ENCODE data around the gene FAM241B. TPM values are rescaled to one million over a fixed set of nuclear protein-coding genes. Genes with fewer than 3 reads are reported as not detected.
A peak's percentile ranks its signal among the peaks of the same experiment; 100 is the strongest.

The FAM241B gene
- polyA plus RNA-seq, 1 donor from 2014 or later, result 135 TPM

- H3K27me3 ChIP-seq (ENCODE audit: insufficient read depth, low read depth, low read length), result no peaks in the 10 kb centered on the region
- H3K9me2 ChIP-seq (ENCODE audit: insufficient read depth, low read length), result no peaks in the 10 kb centered on the region
- H3K9ac ChIP-seq (ENCODE audit: low read length), result no peak overlapping the region
- H3K4me2 ChIP-seq (ENCODE audit: low read length), result peak overlapping the region; percentile 98
- TF ChIP-seq EP300 (conservative IDR thresholded peaks at IDR 0.05; ENCODE audit: poor library complexity, severe bottlenecking) (no peak), RAD21 (conservative IDR thresholded peaks at IDR 0.05) (no peak), EZH2 (IDR thresholded peaks at IDR 0.05; ENCODE audit: borderline replicate concordance, insufficient read depth, low read length, poor library complexity, severe bottlenecking) (no peak), MXI1 (conservative IDR thresholded peaks at IDR 0.05; ENCODE audit: poor library complexity, severe bottlenecking) (no peak), CTCF (IDR thresholded peaks at IDR 0.05; ENCODE audit: poor library complexity, severe bottlenecking) (no peak), REST (IDR thresholded peaks at IDR 0.05; ENCODE audit: borderline replicate concordance) (no peak), TAF1 (IDR thresholded peaks at IDR 0.05; ENCODE audit: low read depth) (no peak), SMC3 (conservative IDR thresholded peaks at IDR 0.05; ENCODE audit: poor library complexity) (no peak), POLR2AphosphoS5 (IDR thresholded peaks at IDR 0.05) (no peak)
- H3K9me3 ChIP-seq (ENCODE audit: low read length), result no peaks in the 10 kb centered on the region
- H4K20me1 ChIP-seq (ENCODE audit: insufficient read depth), result no peaks in the 10 kb centered on the region
- H3K36me3 ChIP-seq (ENCODE audit: insufficient read depth, low read length), result no peaks in the 10 kb centered on the region
- H3K27ac ChIP-seq (ENCODE audit: low read length), result no peak overlapping the region
- no peaks in the 10 kb centered on the region for H3F3A ChIP-seq (ENCODE audit: insufficient read depth, low read length, poor library complexity, severe bottlenecking)
- H3K4me3 ChIP-seq (ENCODE audit: low read length), result peak overlapping the region; percentile 99
- peaks cover 15% of the 10 kb centered on the region for H3K79me2 ChIP-seq (replicated peaks; ENCODE audit: insufficient read depth, low read length)
- no peak overlapping the region for H2AFZ ChIP-seq (ENCODE audit: low read depth, low read length)
Measured at GRCh38 chr10:69631566-69631965, 1.5 kb downstream of the FAM241B start.

- Histone ChIP-seq H3K9me3 (ENCODE audit: low read length) (no peaks in the 10 kb centered on the region), H3K27me3 (ENCODE audit: insufficient read depth, low read depth, low read length) (no peaks in the 10 kb centered on the region), H3K9me2 (ENCODE audit: insufficient read depth, low read length) (no peaks in the 10 kb centered on the region), H3K4me3 (ENCODE audit: low read length) (no peak overlapping the region), H3K27ac (ENCODE audit: low read length) (no peak overlapping the region), H4K20me1 (ENCODE audit: insufficient read depth) (no peaks in the 10 kb centered on the region), H3F3A (ENCODE audit: insufficient read depth, low read length, poor library complexity, severe bottlenecking) (no peaks in the 10 kb centered on the region), H3K4me2 (ENCODE audit: low read length) (no peak overlapping the region), H3K9ac (ENCODE audit: low read length) (no peak overlapping the region), H3K36me3 (ENCODE audit: insufficient read depth, low read length) (no peaks in the 10 kb centered on the region), H2AFZ (ENCODE audit: low read depth, low read length) (no peak overlapping the region), H3K79me2 (replicated peaks; ENCODE audit: insufficient read depth, low read length) (peaks cover 15% of the 10 kb centered on the region)
- TF ChIP-seq SMC3 (conservative IDR thresholded peaks at IDR 0.05; ENCODE audit: poor library complexity) (no peak), POLR2AphosphoS5 (IDR thresholded peaks at IDR 0.05) (no peak), EZH2 (IDR thresholded peaks at IDR 0.05; ENCODE audit: borderline replicate concordance, insufficient read depth, low read length, poor library complexity, severe bottlenecking) (no peak), EP300 (conservative IDR thresholded peaks at IDR 0.05; ENCODE audit: poor library complexity, severe bottlenecking) (no peak), TAF1 (IDR thresholded peaks at IDR 0.05; ENCODE audit: low read depth) (no peak), CTCF (IDR thresholded peaks at IDR 0.05; ENCODE audit: poor library complexity, severe bottlenecking) (no peak), REST (IDR thresholded peaks at IDR 0.05; ENCODE audit: borderline replicate concordance) (no peak)
Measured at GRCh38 chr10:69632516-69633199, 2.6 kb downstream of the FAM241B start.
